ENCODE measurements around the gene AFDN.

AFDN gene

GRCh38 chr6:167817016-167817415, 9.7 kb upstream of the AFDN start:
- in situ Hi-C loops (cut with HindIII; ENCODE audit: low sequenced_read_pairs) = no loop called here

GRCh38 chr6:167817729-167818128, 9.0 kb upstream of the AFDN start:
- in situ Hi-C loops (cut with HindIII; ENCODE audit: low sequenced_read_pairs) = no loop called here

DNA sequence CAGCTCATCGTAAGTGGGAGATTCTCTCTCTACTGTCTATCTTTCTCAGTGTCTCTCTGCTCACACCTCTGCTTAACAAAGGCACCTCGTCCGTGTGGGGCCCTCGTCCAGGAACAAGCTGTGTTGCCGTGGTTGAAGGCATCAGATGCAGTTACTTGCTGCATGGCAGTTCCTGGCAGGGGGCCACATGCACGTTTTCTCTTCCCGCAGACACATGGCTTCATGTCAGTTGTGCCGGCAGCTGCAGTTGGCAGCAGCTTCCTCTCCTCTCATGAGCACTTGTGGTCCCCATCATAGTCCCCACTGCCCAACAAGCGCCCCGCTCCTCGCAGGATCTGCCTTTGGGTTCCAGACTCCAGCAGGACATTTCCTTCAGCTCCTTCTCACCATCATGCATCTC, 7.1 kb upstream of the AFDN start:
- in situ Hi-C loops (cut with HindIII; ENCODE audit: low sequenced_read_pairs) = no loop called here

DNA sequence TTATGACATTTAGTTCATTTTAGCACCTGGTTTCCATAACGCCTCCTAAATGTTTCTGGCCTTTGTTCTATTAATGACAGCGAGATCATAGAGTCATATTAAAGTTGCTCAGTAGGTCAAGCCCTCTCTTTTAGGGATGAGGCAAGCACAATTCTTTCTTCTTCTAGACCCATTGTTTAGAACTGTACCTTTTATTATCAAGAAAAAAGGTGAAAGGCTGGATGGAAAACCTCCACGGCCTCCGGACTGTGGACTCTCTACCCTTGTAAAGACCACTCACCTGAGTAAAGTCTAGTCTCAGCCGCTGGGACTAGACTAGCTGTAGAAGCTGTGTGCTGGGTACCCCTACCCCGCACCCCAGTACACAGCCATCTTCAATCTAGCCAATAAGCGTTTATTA, 6.0 kb upstream of the AFDN start:
- in situ Hi-C loops (cut with HindIII; ENCODE audit: low sequenced_read_pairs) = no loop called here

- in situ Hi-C loops (cut with HindIII; ENCODE audit: low sequenced_read_pairs) = no loop called here
These were observed 1.9 kb upstream of the AFDN start for GRCh38 chr6:167824591-167825331.

GRCh38 chr6:167825332-167826229, 1.1 kb upstream of the AFDN start:
- in situ Hi-C loops (cut with HindIII; ENCODE audit: low sequenced_read_pairs) = no loop called here

- in situ Hi-C loops (cut with HindIII; ENCODE audit: low sequenced_read_pairs) = no loop called here
These were observed 348 bp upstream of the AFDN start for GRCh38 chr6:167826230-167826895.

DNA sequence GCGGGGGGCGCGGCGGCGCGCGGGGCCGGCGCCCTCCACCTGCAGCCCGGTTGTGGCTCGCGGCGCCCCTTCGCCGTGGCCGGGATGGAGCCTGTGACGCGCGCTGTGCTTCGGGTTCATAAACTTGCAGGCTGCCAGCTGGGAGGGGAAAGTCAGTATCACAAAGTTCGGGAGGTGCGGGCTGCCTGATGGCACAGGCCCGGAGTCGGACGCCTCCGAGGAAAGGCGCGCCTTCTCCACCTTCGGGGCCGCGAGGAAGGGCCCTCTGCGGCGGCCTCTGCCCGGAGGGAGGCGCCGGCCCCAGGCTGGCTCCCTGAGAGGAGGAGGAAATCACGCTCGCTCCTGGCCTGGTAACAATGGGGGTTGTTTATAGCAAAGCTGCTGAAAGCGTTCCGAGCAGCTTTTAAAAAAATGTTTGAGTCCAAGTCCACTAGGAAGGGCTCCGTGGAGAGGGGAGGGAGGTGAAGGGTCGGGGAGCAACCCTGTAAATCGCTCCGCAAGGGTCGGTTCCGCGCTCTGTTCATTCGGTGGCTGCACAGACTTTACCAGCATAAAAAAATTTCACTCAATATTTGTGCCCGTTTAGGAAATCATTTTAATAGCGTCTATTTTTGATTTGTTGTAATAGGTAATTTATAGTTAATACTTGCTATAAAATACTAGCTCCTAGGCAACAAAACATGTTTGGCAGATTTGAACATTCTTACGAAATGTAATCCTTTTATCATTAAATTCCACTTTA, 1.0 kb downstream of the AFDN start:
- in situ Hi-C loops (cut with HindIII; ENCODE audit: low sequenced_read_pairs) = no loop called here

- in situ Hi-C loops (cut with HindIII; ENCODE audit: low sequenced_read_pairs) = no loop called here
These were observed 1.7 kb downstream of the AFDN start for GRCh38 chr6:167828325-167828956.

- in situ Hi-C loops (cut with HindIII; ENCODE audit: low sequenced_read_pairs) = no loop called here
These were observed 2.8 kb downstream of the AFDN start for GRCh38 chr6:167829513-167829912.

GRCh38 chr6:167831281-167831828, 4.6 kb downstream of the AFDN start:
- in situ Hi-C loops (cut with HindIII; ENCODE audit: low sequenced_read_pairs) = no loop called here

DNA sequence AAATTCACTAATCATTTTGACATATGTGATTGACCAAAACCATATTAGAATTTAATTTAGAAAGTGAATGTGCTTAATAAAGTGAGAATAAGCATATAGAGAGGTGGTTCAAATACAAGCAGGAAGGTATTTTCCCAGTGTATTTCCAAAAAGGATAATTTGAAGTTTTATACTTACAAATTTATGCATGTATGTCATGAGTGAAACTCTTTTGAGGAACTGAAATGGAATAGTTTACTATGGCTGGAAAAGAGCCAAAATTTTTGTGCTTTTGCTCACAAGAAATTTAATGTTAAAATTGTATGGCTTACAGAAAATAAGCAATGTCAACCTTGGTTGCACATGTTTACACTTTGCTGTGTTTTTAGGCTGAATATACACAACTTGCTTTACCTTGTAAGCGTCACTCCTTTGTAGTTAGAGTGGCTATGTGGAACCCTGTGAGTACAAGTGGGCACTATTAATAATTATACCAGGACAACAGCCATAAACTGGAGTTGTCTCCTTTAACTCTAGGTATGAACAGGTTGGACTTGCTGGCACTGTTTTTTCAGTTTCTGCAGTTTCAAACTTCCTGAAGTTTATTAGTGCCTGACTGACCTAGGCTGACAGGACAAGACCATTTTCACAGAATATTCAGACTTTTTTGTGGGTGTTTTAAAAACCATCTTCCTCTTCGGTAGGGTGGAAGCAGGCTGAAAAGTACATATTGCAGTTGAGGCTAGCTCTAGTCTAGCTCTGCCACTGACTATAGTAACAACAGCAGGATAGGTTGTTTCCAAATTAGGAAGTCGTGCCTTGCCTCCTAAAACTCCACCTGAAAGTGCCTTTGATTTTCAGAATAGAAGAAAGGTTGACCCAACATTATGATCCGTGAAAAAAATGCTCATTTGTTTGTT, 6.0 kb downstream of the AFDN start:
- in situ Hi-C loops (cut with HindIII; ENCODE audit: low sequenced_read_pairs) = no loop called here

- in situ Hi-C loops (cut with HindIII; ENCODE audit: low sequenced_read_pairs) = no loop called here
These were observed 6.7 kb downstream of the AFDN start for GRCh38 chr6:167833396-167833763.

DNA sequence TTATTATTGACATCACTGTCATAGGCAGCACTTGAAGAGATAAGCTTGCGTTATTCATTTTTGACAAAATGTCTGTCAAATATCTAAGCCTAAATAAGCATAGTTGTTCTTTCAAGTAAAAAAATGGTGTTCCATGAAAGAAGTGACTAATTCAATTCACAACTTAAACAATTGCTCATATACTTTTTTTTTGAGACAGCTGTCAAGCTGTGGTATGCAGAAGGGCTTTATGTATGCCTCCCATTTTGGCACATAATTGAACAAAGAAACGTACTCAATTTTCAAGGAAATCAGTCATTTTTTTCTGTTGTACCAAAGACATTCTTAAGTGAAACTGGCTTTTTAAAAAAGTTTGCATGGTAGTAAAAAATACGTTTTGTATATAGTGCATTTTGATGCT, 8.5 kb downstream of the AFDN start:
- in situ Hi-C loops (cut with HindIII; ENCODE audit: low sequenced_read_pairs) = no loop called here

DNA sequence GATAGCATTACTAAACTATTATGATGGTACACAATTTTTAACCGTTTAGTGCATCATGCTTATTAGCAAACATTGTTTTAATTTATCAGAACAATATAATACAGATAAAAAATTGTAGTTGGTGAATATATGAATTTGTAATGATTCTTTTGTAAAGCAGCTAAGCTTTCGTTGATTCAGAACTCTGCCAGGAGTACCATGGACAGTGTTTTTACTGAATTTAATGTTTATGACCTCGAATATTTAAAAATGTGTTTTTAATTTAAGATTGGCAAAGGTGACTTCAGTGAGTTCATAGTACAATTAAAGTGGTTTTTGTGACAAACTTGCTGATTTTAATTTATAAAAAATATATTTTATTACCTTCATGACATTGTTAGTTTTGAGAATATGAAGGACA, 10.0 kb downstream of the AFDN start:
- in situ Hi-C loops (cut with HindIII; ENCODE audit: low sequenced_read_pairs) = no loop called here

DNA sequence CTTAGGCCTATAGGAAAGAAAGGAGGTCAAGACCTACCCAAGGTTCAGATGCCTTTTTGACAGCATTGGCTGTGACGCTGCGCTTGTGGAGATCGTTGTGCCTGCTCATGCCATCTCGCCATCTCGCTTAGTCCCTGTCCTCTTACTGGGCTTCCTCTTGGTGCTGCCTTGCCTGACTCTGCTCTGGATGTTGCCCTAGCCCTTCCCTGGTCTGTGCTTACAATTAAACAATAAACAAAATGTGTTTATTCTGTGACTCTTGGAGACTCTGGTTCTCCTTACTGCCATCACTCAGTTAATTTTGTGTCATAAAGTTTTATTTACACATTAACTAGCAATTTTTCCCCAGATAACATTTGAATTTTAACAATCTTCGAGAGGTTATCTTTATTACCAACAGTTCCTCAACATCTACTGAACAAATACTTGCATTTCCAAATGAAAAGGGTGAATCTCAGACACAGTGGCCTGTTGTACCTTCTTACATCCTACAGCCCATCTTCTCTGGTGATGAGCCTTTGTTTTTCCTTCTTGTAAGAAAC, 11.6 kb downstream of the AFDN start:
- in situ Hi-C loops (cut with HindIII; ENCODE audit: low sequenced_read_pairs) = no loop called here

- in situ Hi-C loops (cut with HindIII; ENCODE audit: low sequenced_read_pairs) = no loop called here
These were observed 12.6 kb downstream of the AFDN start for GRCh38 chr6:167839343-167839742.

- in situ Hi-C loops (cut with HindIII; ENCODE audit: low sequenced_read_pairs) = no loop called here
These were observed 13.0 kb downstream of the AFDN start for GRCh38 chr6:167839755-167840154.

- in situ Hi-C loops (cut with HindIII; ENCODE audit: low sequenced_read_pairs) = no loop called here
These were observed 13.4 kb downstream of the AFDN start for GRCh38 chr6:167840160-167840525.
